ENCODE results near the gene CCDC106.

The CCDC106 gene

DNA sequence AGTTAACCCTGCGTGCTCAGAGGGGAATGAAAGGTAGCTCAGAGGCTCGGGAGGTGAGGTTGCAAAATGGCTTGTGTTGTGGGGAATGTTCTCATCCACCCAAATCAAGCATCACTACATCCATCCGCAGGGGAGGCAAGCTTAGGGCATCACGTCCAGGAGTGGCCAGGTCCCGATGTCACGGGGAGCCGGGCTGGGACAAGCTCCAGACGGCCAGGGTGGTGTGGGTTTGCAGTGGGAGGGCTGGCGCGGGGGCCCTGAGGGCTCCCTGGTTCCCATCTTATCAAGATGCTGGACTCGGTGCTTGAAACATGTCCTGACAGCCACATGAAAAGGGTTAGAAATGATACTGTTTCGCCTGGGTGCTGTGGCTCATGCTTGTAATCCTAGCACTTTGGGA lies 52.8 kb downstream of the CCDC106 start:
- DNase-seq, result no peak

DNA sequence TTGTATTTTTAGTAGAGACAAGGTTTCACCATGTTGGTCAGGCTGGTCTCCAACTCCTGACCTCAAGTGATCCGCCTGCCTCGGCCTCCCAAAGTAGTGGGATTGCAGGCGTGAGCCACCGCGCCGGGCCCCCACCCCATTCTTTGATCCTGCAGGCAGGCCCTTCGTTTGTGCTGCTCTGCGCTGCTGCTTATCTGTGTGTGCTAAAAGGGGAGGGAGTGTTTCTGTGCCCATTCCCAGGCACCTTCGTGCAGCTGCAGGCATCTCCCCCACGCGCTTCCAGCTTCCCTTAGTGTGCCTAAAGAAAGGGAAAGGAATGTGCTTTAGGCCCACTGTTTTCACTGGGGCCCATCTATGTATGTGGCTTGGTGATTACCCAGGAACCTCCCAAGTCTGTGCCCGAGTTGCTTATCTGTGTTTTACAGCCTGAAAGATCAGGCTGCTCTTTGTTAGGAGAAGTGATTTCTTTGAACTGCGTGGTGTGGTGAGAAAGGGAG lies 54.2 kb downstream of the CCDC106 start:
- DNase-seq, result no peak

All from DMS 273 treated with DMSO at 0.1 percent for 48 hours (cell line).